T47D (cell line): ENCODE data around the gene THSD7B.

Source experiments
- DNase-seq, 2 experiments: peaks; one replicate each; pipeline versions ENCODE4 v3.0.0 to v3.0.0-alpha.2; 2011 to 2012; ENCODE audit warnings: low read depth in 1 of 2, low spot score in 1 of 2
- JUND ChIP-seq: IDR thresholded peaks from 2 replicates; pipeline ENCODE4 v1.6.1; 2012; ENCODE audit warnings: low read depth
- in situ Hi-C: cut with HindIII; loops from 2 replicates; pipeline ENCODE4 v1.10.0; 2016; ENCODE audit warnings: low sequenced_read_pairs, low pct_unique_long_range_greater_than_20kb

THSD7B gene

DNA sequence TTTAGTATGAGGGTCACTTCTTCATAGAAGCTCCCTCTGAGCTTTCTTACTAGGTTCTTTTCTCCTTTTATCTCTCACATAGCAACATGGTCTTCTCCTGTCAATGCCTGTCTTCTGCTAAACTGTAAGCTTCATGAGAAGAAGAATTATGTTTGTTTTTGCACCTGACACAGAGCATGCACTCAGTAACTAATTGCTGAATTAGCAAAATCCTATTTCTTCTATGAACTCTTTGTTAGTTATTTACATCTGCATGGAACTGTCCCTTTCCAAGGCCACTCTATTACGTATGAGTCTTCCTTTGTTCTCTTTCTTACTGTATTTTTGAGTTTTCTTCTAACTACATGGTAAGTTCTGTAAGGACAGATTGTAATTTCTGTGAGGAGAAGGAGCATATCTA is 63.4 kb downstream of the THSD7B start:
- TF ChIP-seq JUND, result no peak
- DNase-seq, result no peak
- in situ Hi-C loops, result no loop called here

DNA sequence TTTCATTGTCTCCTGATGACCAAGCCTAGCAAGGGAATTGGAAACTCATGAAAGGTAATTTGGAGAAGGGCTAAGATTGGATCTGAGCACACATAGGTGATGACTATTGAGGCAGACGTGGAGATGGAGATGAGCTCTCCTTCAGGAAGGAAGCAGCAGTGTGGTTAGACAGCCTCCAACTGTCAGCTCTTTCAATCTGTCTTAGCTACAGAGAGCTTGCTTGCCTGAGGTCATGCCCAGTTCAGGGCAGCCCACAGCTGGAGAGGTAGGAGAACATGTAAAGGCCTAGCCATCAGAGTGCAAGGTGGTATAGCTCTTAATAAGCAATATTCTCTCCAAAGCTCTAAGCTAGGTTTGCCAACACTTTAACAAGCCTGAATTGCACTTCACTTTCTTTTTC is 79.2 kb downstream of the THSD7B start:
- no peak for DNase-seq
- in situ Hi-C loops, result no loop called here
- TF ChIP-seq JUND, result no peak

- in situ Hi-C loops, result no loop called here
- no peak for TF ChIP-seq JUND
- DNase-seq, result no peak
These were observed 93.3 kb downstream of the THSD7B start for GRCh38 chr2:136858656-136859055.

GRCh38 chr2:136860443-136860958 is 95.2 kb downstream of the THSD7B start:
- in situ Hi-C loops, result no loop called here
- no peak for TF ChIP-seq JUND
- no peak for DNase-seq

- no peak for TF ChIP-seq JUND
- DNase-seq, result no peak
- in situ Hi-C loops, result no loop called here
These were observed 98.1 kb downstream of the THSD7B start for GRCh38 chr2:136863468-136863867.

GRCh38 chr2:136863874-136864273 is 98.5 kb downstream of the THSD7B start:
- in situ Hi-C loops, result no loop called here
- DNase-seq, result no peak
- TF ChIP-seq JUND, result no peak

- no peak for DNase-seq
- in situ Hi-C loops, result no loop called here
- no peak for TF ChIP-seq JUND
These were observed 106.1 kb downstream of the THSD7B start for GRCh38 chr2:136871424-136871823.

DNA sequence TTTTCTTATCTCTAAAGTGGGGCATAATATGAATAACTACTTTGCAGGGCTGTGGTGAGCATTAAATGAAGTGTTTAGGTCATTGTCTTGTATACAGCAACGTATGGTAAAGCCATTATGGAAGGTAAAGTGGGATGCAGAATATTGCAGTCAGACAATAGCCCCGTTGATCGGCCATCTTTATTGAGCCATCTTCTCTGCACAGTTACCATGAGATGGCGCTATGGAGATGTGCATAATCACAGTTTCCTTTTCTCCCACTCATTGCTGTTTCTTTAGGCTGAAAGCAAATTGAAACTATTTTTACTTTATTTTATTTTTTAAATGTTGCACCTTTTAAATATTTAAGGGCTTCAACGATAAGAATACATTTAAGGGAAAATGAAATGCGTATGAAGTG is 108.9 kb downstream of the THSD7B start:
- DNase-seq, result peak in 1 of 2 experiments; percentile 31
- no peak for TF ChIP-seq JUND

GRCh38 chr2:136891100-136891499 is 125.8 kb downstream of the THSD7B start:
- no peak for DNase-seq
- no peak for TF ChIP-seq JUND
- in situ Hi-C loops, result no loop called here

More for the DNA sequence above, 108.9 kb downstream of the THSD7B start:
- in situ Hi-C loops, result no loop called here

DNA sequence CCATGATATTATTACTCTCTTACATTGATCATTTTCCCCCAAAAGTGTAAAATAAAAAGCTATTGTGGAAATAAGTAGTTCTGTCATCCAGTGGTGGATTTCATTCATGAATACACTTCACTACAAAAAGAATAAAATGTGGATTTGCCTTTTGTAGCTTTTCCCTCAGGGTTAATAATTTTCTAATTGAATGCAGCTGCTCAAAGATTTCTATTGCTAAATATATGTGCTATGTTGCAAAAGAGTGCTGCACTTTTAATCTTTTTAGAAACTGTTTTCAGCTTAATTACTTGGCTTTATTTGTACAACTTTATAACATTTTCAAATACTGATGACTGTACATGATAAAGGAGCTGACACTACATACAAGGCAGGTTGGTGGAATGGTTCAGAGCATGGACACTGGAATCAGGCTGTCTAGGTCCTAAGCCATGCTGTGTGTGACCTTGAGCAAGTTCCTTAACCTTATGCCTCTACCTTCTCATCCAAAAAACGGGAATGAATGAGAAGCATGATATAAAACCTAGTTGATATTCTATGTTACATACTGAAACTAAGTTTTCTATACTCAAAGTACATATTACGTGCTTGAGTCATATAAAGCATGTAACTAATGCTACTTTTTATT is 128.8 kb downstream of the THSD7B start:
- TF ChIP-seq JUND, result no peak

DNA sequence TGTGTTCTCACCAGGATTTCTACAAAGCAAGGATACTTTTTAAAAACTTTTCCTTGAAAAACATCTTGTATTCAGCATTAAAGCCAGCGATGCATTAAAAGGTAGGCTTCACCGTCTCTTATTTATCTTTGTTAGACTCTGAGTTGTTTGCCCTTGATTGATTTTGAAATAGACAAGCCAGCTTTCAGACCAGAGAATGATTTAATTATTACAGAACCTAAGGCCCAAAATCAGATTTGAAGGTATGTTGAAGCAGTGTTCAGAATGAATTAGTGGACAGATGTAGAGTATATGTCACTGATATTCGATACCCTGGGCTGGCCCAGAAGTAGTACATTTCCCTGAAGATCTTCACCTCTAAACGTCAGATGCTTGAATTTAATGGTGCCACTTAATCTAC is 136.4 kb downstream of the THSD7B start:
- DNase-seq, result no peak
- in situ Hi-C loops, result no loop called here
- TF ChIP-seq JUND, result no peak

More for the DNA sequence above, 128.8 kb downstream of the THSD7B start:
- in situ Hi-C loops, result no loop called here
- no peak for DNase-seq

DNA sequence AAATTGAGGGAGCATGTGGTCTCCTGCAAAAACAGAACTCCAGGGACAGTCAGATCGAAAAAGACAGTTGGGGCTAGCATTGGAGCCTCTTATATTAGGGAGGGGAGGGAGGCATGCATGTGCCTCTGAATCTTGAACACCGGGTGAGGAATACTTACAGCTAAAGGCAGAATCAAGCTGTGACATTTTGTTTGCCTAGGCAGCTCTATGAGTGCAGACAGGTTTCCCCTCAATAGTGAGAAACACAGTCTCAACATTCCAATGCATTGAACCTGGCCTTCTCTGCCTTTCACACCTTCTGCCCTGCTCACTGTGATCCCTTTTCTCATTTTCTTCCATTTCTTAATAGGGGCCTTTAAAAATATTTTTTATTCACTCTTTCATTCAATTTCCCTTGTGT is 140.4 kb downstream of the THSD7B start:
- no peak for DNase-seq
- TF ChIP-seq JUND, result no peak
- in situ Hi-C loops, result no loop called here

- peak in 1 of 2 experiments; percentile 15 for DNase-seq
- in situ Hi-C loops, result no loop called here
These were observed 144.4 kb downstream of the THSD7B start for GRCh38 chr2:136909777-136910176.

GRCh38 chr2:136916131-136916530 is 150.8 kb downstream of the THSD7B start:
- no peak for DNase-seq
- no peak for TF ChIP-seq JUND
- in situ Hi-C loops, result no loop called here

More at GRCh38 chr2:136909777-136910176, 144.4 kb downstream of the THSD7B start:
- no peak for TF ChIP-seq JUND
